SK-N-MC (cell line): Measurements from ENCODE around the gene LANCL2.

ENCODE experiments used
- EZH2 ChIP-seq: fragments of 200-600 bp; sonication (generic); IDR thresholded peaks from one replicate; pipeline ENCODE4 v1.6.1; 2017; ENCODE audit warnings: antibody characterized with exemption
- POLR2AphosphoS5 ChIP-seq: IDR thresholded peaks from 2 replicates; pipeline ENCODE4 v1.6.1; 2012; ENCODE audit warnings: mild to moderate bottlenecking, low read depth, low read length, borderline replicate concordance

DNA sequence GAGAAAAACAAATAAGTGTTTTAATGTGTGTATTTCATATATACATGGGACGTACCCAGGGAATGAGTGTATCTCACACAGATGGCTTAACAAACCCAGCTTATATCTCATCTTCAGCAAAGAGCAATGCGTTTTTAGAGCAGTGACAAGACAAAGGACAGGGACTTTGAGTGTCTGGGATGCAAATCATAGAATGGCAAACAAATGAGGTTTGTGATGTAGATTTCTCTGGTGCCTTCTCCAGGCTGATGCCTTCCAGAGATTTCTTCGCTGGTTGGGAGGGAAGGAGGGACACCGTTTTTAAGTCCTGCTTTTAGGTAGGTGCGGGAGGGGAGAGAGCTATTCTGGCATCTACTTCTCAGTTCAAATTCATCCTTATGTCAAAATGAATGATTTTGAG is 16.6 kb downstream of the LANCL2 start:
- TF ChIP-seq POLR2AphosphoS5 (no peak), EZH2 (no peak)
